NCI-H2107 treated with DMSO at 0.1 percent for 48 hours (cell line): ENCODE results near the gene IL3.

Experiments
- DNase-seq: peaks from one replicate; lab custom pipeline; 2025; ENCODE audit not compliant: unreplicated experiment; lab: John Stamatoyannopoulos, UW

Gene IL3

GRCh38 chr5:132056610-132057497, 3.6 kb upstream of the IL3 start:
- DNase-seq = no peak

GRCh38 chr5:132057498-132058255, 2.8 kb upstream of the IL3 start:
- no peak for DNase-seq

GRCh38 chr5:132058646-132059042, 1.8 kb upstream of the IL3 start:
- DNase-seq = no peak

GRCh38 chr5:132059043-132059695, 1.3 kb upstream of the IL3 start:
- no peak for DNase-seq

GRCh38 chr5:132059696-132060500, 557 bp upstream of the IL3 start:
- no peak for DNase-seq

- DNase-seq = peak; percentile 16
Measured at GRCh38 chr5:132063090-132063911, 2.8 kb downstream of the IL3 start.

- DNase-seq = no peak
Measured at GRCh38 chr5:132064140-132064539, 3.7 kb downstream of the IL3 start.

GRCh38 chr5:132064738-132065331, 4.4 kb downstream of the IL3 start:
- peak; percentile 4 for DNase-seq

- DNase-seq = peak; percentile 41
Measured at GRCh38 chr5:132065351-132065937, 5.0 kb downstream of the IL3 start.

- DNase-seq = no peak
Measured at GRCh38 chr5:132065951-132066701, 5.7 kb downstream of the IL3 start.

GRCh38 chr5:132066871-132067270, 6.4 kb downstream of the IL3 start:
- no peak for DNase-seq

GRCh38 chr5:132067451-132067850, 7.0 kb downstream of the IL3 start:
- DNase-seq = no peak

GRCh38 chr5:132067941-132068808, 7.7 kb downstream of the IL3 start:
- DNase-seq = no peak

- no peak for DNase-seq
Measured at GRCh38 chr5:132069561-132069960, 9.1 kb downstream of the IL3 start.

- DNase-seq = no peak
Measured at GRCh38 chr5:132069994-132070393, 9.5 kb downstream of the IL3 start.

- DNase-seq = no peak
Measured at GRCh38 chr5:132070460-132071337, 10.2 kb downstream of the IL3 start.

GRCh38 chr5:132071338-132071707, 10.9 kb downstream of the IL3 start:
- no peak for DNase-seq
